Measurements from ENCODE around the gene ARSH.
A peak's percentile ranks its signal among the peaks of the same experiment; 100 is the strongest.
"Not testable (repeated sequence)": the region's sequence is repeated elsewhere in the genome, so short reads cannot be mapped to it uniquely, and the experiment has no call there.

Gene ARSH

GRCh38 chrX:3006495-3006894 is at the start of gene ARSH:
Gene ARSH, plus strand, starts transcription at chrX:3006546. Its CDS starts 67 bp downstream, at chrX:3006613.
- Mint-ChIP-seq H3K4me3 (no peak within 1 kb of the TSS), H3K27ac (no peak within 1 kb of the TSS), H3K4me1 (ENCODE audit: low read depth) (no peaks in the 10 kb centered on the region), H3K9me3 (peaks cover 4% of the 10 kb centered on the region), H3K27me3 (ENCODE audit: low read depth) (no peaks in the 10 kb centered on the region), H3K36me3 (ENCODE audit: low read depth) (no peaks in the 10 kb centered on the region)
- DNase-seq (ENCODE audit: low spot score) = no peak

- H3K36me3 Mint-ChIP-seq (ENCODE audit: low read depth) = no peaks in the 10 kb centered on the region
- no peak overlapping the region for H3K27ac Mint-ChIP-seq
- no peaks in the 10 kb centered on the region for H3K27me3 Mint-ChIP-seq (ENCODE audit: low read depth)
- no peak overlapping the region for H3K4me3 Mint-ChIP-seq
- no peak for DNase-seq (ENCODE audit: low spot score)
- no peaks in the 10 kb centered on the region for H3K9me3 Mint-ChIP-seq
- no peaks in the 10 kb centered on the region for H3K4me1 Mint-ChIP-seq (ENCODE audit: low read depth)
Measured at GRCh38 chrX:2958199-2958598, 48.1 kb upstream of the ARSH start.

- no peaks in the 10 kb centered on the region for H3K4me1 Mint-ChIP-seq (ENCODE audit: low read depth)
- no peaks in the 10 kb centered on the region for H3K36me3 Mint-ChIP-seq (ENCODE audit: low read depth)
- no peak for DNase-seq (ENCODE audit: low spot score)
- H3K4me3 Mint-ChIP-seq = no peak overlapping the region
- H3K27me3 Mint-ChIP-seq (ENCODE audit: low read depth) = no peaks in the 10 kb centered on the region
- no peaks in the 10 kb centered on the region for H3K9me3 Mint-ChIP-seq
- H3K27ac Mint-ChIP-seq = no peak overlapping the region
Measured at GRCh38 chrX:2960861-2961515, 45.4 kb upstream of the ARSH start.

DNA sequence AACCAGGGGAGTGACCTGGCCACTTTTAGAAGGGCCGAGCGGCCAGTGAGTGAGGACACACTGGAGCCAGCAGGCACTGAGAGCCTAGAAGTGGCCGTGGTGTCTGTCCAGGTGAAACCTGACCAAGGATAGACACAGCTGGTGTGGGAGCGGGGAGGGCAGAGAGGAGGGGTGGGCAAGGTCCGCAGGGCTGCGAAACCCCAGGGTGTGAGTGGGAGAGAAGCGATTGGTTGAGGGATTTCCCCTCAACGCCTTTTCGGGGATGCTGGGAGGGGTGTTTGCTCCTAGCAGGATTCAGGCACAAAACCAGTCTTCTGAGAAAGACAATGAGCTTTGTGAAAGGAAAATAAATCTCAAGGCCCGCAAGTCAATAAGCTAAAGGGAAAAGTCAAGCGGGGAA is 44.0 kb upstream of the ARSH start:
- Mint-ChIP-seq H3K4me3 (no peak overlapping the region), H3K36me3 (ENCODE audit: low read depth) (no peaks in the 10 kb centered on the region), H3K9me3 (no peaks in the 10 kb centered on the region), H3K27me3 (ENCODE audit: low read depth) (no peaks in the 10 kb centered on the region), H3K27ac (no peak overlapping the region), H3K4me1 (ENCODE audit: low read depth) (no peaks in the 10 kb centered on the region)
- no peak for DNase-seq (ENCODE audit: low spot score)

DNA sequence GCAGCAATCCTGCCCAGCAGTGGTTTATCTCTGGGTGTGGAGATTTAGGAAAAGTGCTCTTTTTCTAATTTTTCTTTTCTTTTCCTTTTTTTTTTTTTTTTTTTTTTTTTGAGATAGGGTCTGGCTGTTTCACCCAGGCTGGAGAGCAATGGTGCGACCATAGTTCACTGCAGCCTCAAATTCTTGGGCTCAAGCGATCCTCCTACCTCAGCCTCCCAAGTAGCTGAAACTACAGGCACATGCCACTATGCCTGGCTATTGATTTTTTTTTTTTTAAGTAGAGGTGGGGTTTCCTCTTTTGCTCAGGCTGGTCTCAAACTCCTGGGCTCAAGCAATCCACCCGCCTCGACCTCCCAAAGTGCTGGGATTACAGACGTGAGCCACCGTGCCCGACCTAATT is 42.9 kb upstream of the ARSH start:
- not testable (repeated sequence) for H3K4me3 Mint-ChIP-seq; H3K9me3 Mint-ChIP-seq; H3K36me3 Mint-ChIP-seq (ENCODE audit: low read depth); DNase-seq (ENCODE audit: low spot score); H3K27me3 Mint-ChIP-seq (ENCODE audit: low read depth); H3K4me1 Mint-ChIP-seq (ENCODE audit: low read depth); H3K27ac Mint-ChIP-seq

GRCh38 chrX:2963992-2964794 is 42.2 kb upstream of the ARSH start:
- H3K27ac Mint-ChIP-seq; H3K4me3 Mint-ChIP-seq; H3K36me3 Mint-ChIP-seq (ENCODE audit: low read depth); H3K27me3 Mint-ChIP-seq (ENCODE audit: low read depth); DNase-seq (ENCODE audit: low spot score); H3K4me1 Mint-ChIP-seq (ENCODE audit: low read depth); H3K9me3 Mint-ChIP-seq: not testable (repeated sequence)

DNA sequence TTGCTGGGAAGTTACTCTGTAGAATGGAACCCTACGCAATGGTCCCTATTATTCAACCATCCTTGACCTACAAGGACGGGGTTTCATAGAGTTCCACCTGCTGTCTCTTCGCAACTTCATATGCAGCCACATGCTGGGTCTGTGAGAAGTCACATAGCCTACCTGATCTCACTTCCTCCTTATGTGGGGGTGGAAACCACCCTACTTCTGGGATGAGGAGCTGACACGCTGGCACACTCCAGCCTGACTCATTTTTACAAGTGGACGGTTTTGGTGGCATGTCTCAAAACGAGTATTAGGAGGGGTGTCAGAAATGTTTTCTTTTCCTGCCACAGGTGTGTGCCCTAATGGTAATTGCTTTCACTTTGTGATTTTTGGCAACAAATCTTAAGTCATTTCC is 40.4 kb upstream of the ARSH start:
- Mint-ChIP-seq H3K4me1 (ENCODE audit: low read depth) (peaks cover 2% of the 10 kb centered on the region), H3K4me3 (no peak overlapping the region), H3K27me3 (ENCODE audit: low read depth) (no peaks in the 10 kb centered on the region), H3K27ac (no peak overlapping the region), H3K36me3 (ENCODE audit: low read depth) (no peaks in the 10 kb centered on the region), H3K9me3 (no peaks in the 10 kb centered on the region)
- peak; percentile 4 for DNase-seq (ENCODE audit: low spot score)

DNA sequence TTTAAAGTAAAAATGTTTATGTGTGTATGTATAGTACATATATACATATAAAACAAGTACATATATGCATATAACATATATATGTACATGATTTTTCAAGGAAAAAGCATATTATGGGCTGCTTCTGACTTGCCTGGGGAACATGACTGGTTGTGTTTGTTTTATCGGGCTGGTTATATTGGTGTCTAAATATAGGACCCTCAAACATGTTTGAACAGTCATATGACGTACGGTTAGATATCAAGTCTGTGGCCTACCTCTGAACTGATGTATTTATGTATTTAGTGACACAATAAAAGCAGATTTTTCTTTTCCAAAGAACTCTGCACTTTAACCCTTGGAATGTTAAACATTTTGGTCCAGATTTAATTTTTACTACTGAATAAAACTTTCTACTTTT is 39.3 kb upstream of the ARSH start:
- H3K27me3 Mint-ChIP-seq (ENCODE audit: low read depth) = no peaks in the 10 kb centered on the region
- no peak overlapping the region for H3K27ac Mint-ChIP-seq
- H3K9me3 Mint-ChIP-seq = no peaks in the 10 kb centered on the region
- no peaks in the 10 kb centered on the region for H3K36me3 Mint-ChIP-seq (ENCODE audit: low read depth)
- H3K4me3 Mint-ChIP-seq = no peak overlapping the region
- DNase-seq (ENCODE audit: low spot score) = no peak
- peaks cover 2% of the 10 kb centered on the region for H3K4me1 Mint-ChIP-seq (ENCODE audit: low read depth)

DNA sequence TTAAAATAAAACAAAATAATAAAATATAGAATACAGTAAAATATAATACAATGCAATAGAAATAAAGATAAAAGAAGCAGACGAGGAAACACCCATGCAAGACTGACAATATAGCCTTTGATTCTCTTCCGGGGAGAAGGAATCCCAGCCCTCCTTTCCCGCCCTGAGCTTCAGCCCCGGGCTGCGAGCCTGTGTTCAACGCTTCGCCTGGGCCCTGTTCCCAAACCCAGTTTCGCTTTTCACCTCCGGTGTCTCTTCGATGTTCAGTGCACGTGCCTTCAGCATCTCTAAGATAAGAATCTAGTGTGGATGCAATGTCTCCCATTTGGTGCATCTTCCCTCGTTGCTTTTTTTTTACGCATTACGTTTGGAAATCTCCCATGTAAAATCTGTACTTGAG is 38.8 kb upstream of the ARSH start:
- Mint-ChIP-seq H3K4me3 (peak overlapping the region; percentile 77), H3K4me1 (ENCODE audit: low read depth) (peaks cover 2% of the 10 kb centered on the region), H3K36me3 (ENCODE audit: low read depth) (no peaks in the 10 kb centered on the region), H3K9me3 (no peaks in the 10 kb centered on the region), H3K27ac (no peak overlapping the region), H3K27me3 (ENCODE audit: low read depth) (no peaks in the 10 kb centered on the region)
- no peak for DNase-seq (ENCODE audit: low spot score)

- H3K27ac Mint-ChIP-seq = no peak overlapping the region
Measured at GRCh38 chrX:2967998-2968909, 38.1 kb upstream of the ARSH start.

GRCh38 chrX:2969021-2969420 is 37.3 kb upstream of the ARSH start:
- no peak overlapping the region for H3K27ac Mint-ChIP-seq
- H3K9me3 Mint-ChIP-seq = no peaks in the 10 kb centered on the region
- no peaks in the 10 kb centered on the region for H3K27me3 Mint-ChIP-seq (ENCODE audit: low read depth)
- H3K4me1 Mint-ChIP-seq (ENCODE audit: low read depth) = peaks cover 2% of the 10 kb centered on the region
- peak overlapping the region; percentile 77 for H3K4me3 Mint-ChIP-seq
- no peak for DNase-seq (ENCODE audit: low spot score)
- no peaks in the 10 kb centered on the region for H3K36me3 Mint-ChIP-seq (ENCODE audit: low read depth)

More at GRCh38 chrX:2967998-2968909, 38.1 kb upstream of the ARSH start:
- peak overlapping the region; percentile 77 for H3K4me3 Mint-ChIP-seq
- H3K27me3 Mint-ChIP-seq (ENCODE audit: low read depth) = no peaks in the 10 kb centered on the region
- H3K36me3 Mint-ChIP-seq (ENCODE audit: low read depth) = no peaks in the 10 kb centered on the region
- peaks cover 2% of the 10 kb centered on the region for H3K4me1 Mint-ChIP-seq (ENCODE audit: low read depth)
- DNase-seq (ENCODE audit: low spot score) = peak; percentile 3
- H3K9me3 Mint-ChIP-seq = no peaks in the 10 kb centered on the region

GRCh38 chrX:2972391-2972790 is 34.0 kb upstream of the ARSH start:
- H3K4me1 Mint-ChIP-seq (ENCODE audit: low read depth) = peaks cover 2% of the 10 kb centered on the region
- no peaks in the 10 kb centered on the region for H3K36me3 Mint-ChIP-seq (ENCODE audit: low read depth)
- no peak overlapping the region for H3K27ac Mint-ChIP-seq
- DNase-seq (ENCODE audit: low spot score) = no peak
- H3K27me3 Mint-ChIP-seq (ENCODE audit: low read depth) = no peaks in the 10 kb centered on the region
- no peak overlapping the region for H3K4me3 Mint-ChIP-seq
- H3K9me3 Mint-ChIP-seq = no peaks in the 10 kb centered on the region

- Mint-ChIP-seq H3K27ac (no peak overlapping the region), H3K4me3 (no peak overlapping the region), H3K9me3 (no peaks in the 10 kb centered on the region), H3K4me1 (ENCODE audit: low read depth) (no peaks in the 10 kb centered on the region), H3K27me3 (ENCODE audit: low read depth) (no peaks in the 10 kb centered on the region), H3K36me3 (ENCODE audit: low read depth) (no peaks in the 10 kb centered on the region)
- no peak for DNase-seq (ENCODE audit: low spot score)
Measured at GRCh38 chrX:2974961-2975360, 31.4 kb upstream of the ARSH start.

DNA sequence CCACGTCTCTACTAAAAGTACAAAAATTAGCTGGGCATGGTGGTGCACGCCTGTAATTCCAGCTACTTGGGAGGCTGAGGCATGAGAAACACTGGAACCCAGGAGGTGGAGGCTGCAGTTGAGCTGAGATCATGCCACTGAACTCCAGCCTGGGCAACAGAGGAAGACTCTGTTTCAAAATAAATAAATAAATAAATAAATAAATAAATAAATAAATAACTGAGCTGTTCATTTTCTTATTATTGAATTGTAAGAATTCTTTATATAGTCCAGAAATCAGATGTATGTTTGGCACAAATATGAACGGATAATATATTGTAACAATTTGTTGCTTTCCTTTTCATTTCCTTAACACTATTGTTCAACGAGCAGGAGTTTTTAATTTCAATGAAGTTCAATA is 27.7 kb upstream of the ARSH start:
- DNase-seq (ENCODE audit: low spot score); H3K9me3 Mint-ChIP-seq; H3K36me3 Mint-ChIP-seq (ENCODE audit: low read depth); H3K27ac Mint-ChIP-seq; H3K4me3 Mint-ChIP-seq; H3K4me1 Mint-ChIP-seq (ENCODE audit: low read depth); H3K27me3 Mint-ChIP-seq (ENCODE audit: low read depth): not testable (repeated sequence)

All from T-helper 2 cell treated with Interferon-gamma antibody and Interleukin-4, amounts not matched to agents 5 μg/mL and 100 μg/mL, for 36 hours (primary cell).